ENCODE data around the gene HEYL. TPM values are rescaled to one million over a fixed set of nuclear protein-coding genes. Genes with fewer than 3 reads are reported as not detected.

Gene HEYL
- total RNA-seq (2021; fragmentation: NEBNext Ultra II Directional; extraction: Animal tissue kit (Norgen Biotek cat#: 25700)) (3.1 and 3.5 TPM in 2 replicates), polyA plus RNA-seq (2011; rRNA removed) (1.8 and 2.9 TPM in 2 replicates), polyA minus RNA-seq (2011; rRNA and poly(A)+ RNA removed) (2.0 and 2.3 TPM in 2 replicates)
- polyA plus RNA-seq (2011; cell fraction: cytosol; rRNA removed) = 1.6 TPM
- 3.1 TPM for polyA plus RNA-seq (2011; cell fraction: nucleus; rRNA removed)
- polyA plus RNA-seq (2012, experiment 1 of 2) = 1.4 to 2.6 TPM (median 2.2 TPM) in 4 replicates
- polyA plus RNA-seq (2012, experiment 2 of 2) = 1.8 TPM
- 2.2 TPM for polyA plus RNA-seq (2013, experiment 1 of 2)
- polyA plus RNA-seq (2013, experiment 2 of 2) = 2.0 TPM
- 1.5 TPM for polyA minus RNA-seq (2011; cell fraction: cytosol; rRNA and poly(A)+ RNA removed)
- polyA minus RNA-seq (2011; cell fraction: nucleus; rRNA and poly(A)+ RNA removed) = 1.8 TPM
- long read RNA-seq, experiment 1, partial matches to known transcripts = 0 of 1 reads
- long read RNA-seq, experiment 1, other reads (novel, unspliced or antisense) = 1 of 1 reads
- long read RNA-seq, experiment 2, partial matches to known transcripts = 0 of 3 reads
- long read RNA-seq, experiment 2, other reads (novel, unspliced or antisense) = 3 of 3 reads

GRCh38 chr1:39639305-39640130, at the start of gene HEYL:
HEYL (minus strand) TSS chr1:39639643; CDS start chr1:39639625, 18 bp downstream.
- POLR2A ChIA-PET (ENCODE audit: partially characterized antibody) = interaction anchor here (1.0 to 1.7 kb wide), 6 partner anchors 9 to 63 kb away, joined by 3 to 5 read pairs (median 4); partner anchors contain the start of gene PABPC4
- FAIRE-seq = no peak
- Histone ChIP-seq H3K79me2 (ENCODE audit: control insufficient read depth in 1 of 2, insufficient read depth in 2 of 2, low read length in 2 of 2) (no peaks in the 10 kb centered on the region), H3K18ac (ENCODE audit: extremely low read depth, low read length) (peak within 1 kb of the TSS; percentile 85; the same call in 1 of the 2 replicates), H2BK20ac (ENCODE audit: low read length) (no peak within 1 kb of the TSS), H3K27ac (ENCODE audit: low read depth, low read length) (no peak within 1 kb of the TSS), H2AFZ (ENCODE audit: low read length) (no peak within 1 kb of the TSS; the same call in 1 of the 2 replicates), H3K27me3 (replicated peaks in 1 of 4; ENCODE audit: control insufficient read depth in 3 of 4, extremely low read depth in 1 of 4, insufficient read depth in 3 of 4, low read length in 3 of 4) (peaks cover 4 to 48% (median 38%) of the 10 kb centered on the region in 4 experiments), H2BK15ac (ENCODE audit: low read length) (no peak within 1 kb of the TSS; the same call in 1 of the 2 replicates), H3K4me2 (ENCODE audit: insufficient read depth in 1 of 2, low read depth in 2 of 2, low read length in 2 of 2) (peak within 1 kb of the TSS; percentile 68 to 75), H4K20me1 (replicated peaks in 1 of 2; ENCODE audit: control insufficient read depth in 1 of 2, insufficient read depth in 2 of 2, low read length in 2 of 2) (no peaks in the 10 kb centered on the region), H3K79me1 (ENCODE audit: low read depth, low read length) (no peaks in the 10 kb centered on the region), H2AK5ac (ENCODE audit: low read depth, low read length) (no peak within 1 kb of the TSS), H3K4me1 (replicated peaks in 1 of 4; ENCODE audit: control insufficient read depth in 3 of 4, insufficient read depth in 4 of 4, low read length in 3 of 4) (peaks cover 0 to 5% (median 0%) of the 10 kb centered on the region in 4 experiments; a peak in 1 of 7 replicates), H3K36me3 (ENCODE audit: control insufficient read depth in 2 of 4, insufficient read depth in 4 of 4, low read length in 3 of 4) (no peaks in the 10 kb centered on the region), H4K8ac (ENCODE audit: extremely low read depth, insufficient read depth, low read length) (peak within 1 kb of the TSS; percentile 35), H3K23me2 (ENCODE audit: low read depth, low read length) (peaks cover 4% of the 10 kb centered on the region; the same call in 1 of the 2 replicates), H2BK120ac (replicated peaks; ENCODE audit: low read depth, low read length) (no peak within 1 kb of the TSS), H3K23ac (ENCODE audit: insufficient read length) (no peak within 1 kb of the TSS), H3K14ac (ENCODE audit: insufficient read length) (no peak within 1 kb of the TSS), H3K9ac (replicated peaks in 1 of 4; ENCODE audit: extremely low read depth in 1 of 4, low read depth in 3 of 4, low read length in 3 of 4) (peak within 1 kb of the TSS in 3 of 4 experiments; percentile 4 to 14 (median 13); a peak in 2 of 7 replicates), H2BK12ac (ENCODE audit: low read depth, low read length) (no peak within 1 kb of the TSS), H3K56ac (replicated peaks; ENCODE audit: insufficient read length, low read depth, low read length) (no peak within 1 kb of the TSS), H3K9me3 (ENCODE audit: insufficient read depth in 2 of 2, low read depth in 1 of 2, low read length in 1 of 2) (no peaks in the 10 kb centered on the region), H4K91ac (replicated peaks; ENCODE audit: insufficient read length, low read length) (peak within 1 kb of the TSS; percentile 37), H2BK5ac (ENCODE audit: low read depth, low read length) (no peak within 1 kb of the TSS), H4K5ac (ENCODE audit: insufficient read length, low read depth, low read length) (no peak within 1 kb of the TSS), H3K4ac (replicated peaks; ENCODE audit: insufficient read length, low read depth, low read length) (no peak within 1 kb of the TSS), H3K4me3 (ENCODE audit: extremely low read depth in 1 of 4, insufficient read depth in 2 of 4, low read depth in 3 of 4, low read length in 4 of 4) (peak within 1 kb of the TSS; percentile 43 to 76 (median 54))
- peak; percentile 44 to 94 for DNase-seq (ENCODE audit: low read depth in 1 of 2, low spot score in 2 of 2)
- WGBS, 2 experiments (ENCODE audit: extremely low coverage in 1 of 2, insufficient coverage in 1 of 2, insufficient read length in 1 of 2, insufficient replicate concordance in 2 of 2, low coverage in 1 of 2, low lambda C conversion rate in 2 of 2, missing lambda C conversion rate in 1 of 2) = 5% methylated on average over 43 of the region's 88 CpGs; no CpG with 5 or more reads in 1 of the 2 experiments
- CTCF ChIA-PET (ENCODE audit: partially characterized antibody) = interaction anchor here (0.6 to 16.5 kb wide), 12 partner anchors 7 to 322 kb away, joined by 3 to 337 read pairs (median 4); partner anchors contain the start of genes NT5C1A and PABPC4
- TF ChIP-seq YY1 (IDR thresholded peaks at IDR 0.05; ENCODE audit: low read depth, low read length) (no peak), RBBP5 (IDR thresholded peaks at IDR 0.05; ENCODE audit: borderline replicate concordance, low read depth, low read length) (peak; percentile 41; the same call in 1 of the 2 replicates), NRF1 (IDR thresholded peaks at IDR 0.05; ENCODE audit: low read depth, low read length) (no peak), TBP (IDR thresholded peaks at IDR 0.05; ENCODE audit: low read depth, low read length) (no peak), CTBP2 (IDR thresholded peaks at IDR 0.05; ENCODE audit: borderline replicate concordance, insufficient read depth, insufficient read length, low read length) (peak; percentile 46), CBX8 (IDR thresholded peaks at IDR 0.05; ENCODE audit: borderline replicate concordance, low read depth, low read length) (no peak), EP300 (IDR thresholded peaks at IDR 0.05; ENCODE audit: borderline replicate concordance in 1 of 2, low read depth in 2 of 2, low read length in 2 of 2) (no peak)
